A549 (cell line): Measurements from ENCODE around the gene OARD1.

Source experiments
- CBX2 ChIP-seq: fragments of 200-600 bp; sonication (generic); IDR thresholded peaks from 2 replicates; pipeline ENCODE4 v1.6.1; 2016; ENCODE audit warnings: low read depth, mild to moderate bottlenecking, borderline replicate concordance
- EP300 ChIP-seq, 2 experiments: fragments of >200 bp; sonication (Bioruptor Twin); formaldehyde crosslinking; IDR thresholded peaks; 2 replicates in 1 of 2; 3 replicates in 1 of 2; pipeline ENCODE4 v1.6.1; 2016 to 2017
- HDAC2 ChIP-seq: fragments of 200-600 bp; sonication (generic); IDR thresholded peaks from 2 replicates; pipeline ENCODE4 v1.6.1; 2016
- KDM1A ChIP-seq: fragments of 200-600 bp; sonication (generic); IDR thresholded peaks from 2 replicates; pipeline ENCODE4 v1.6.1; 2016; ENCODE audit warnings: low read depth, mild to moderate bottlenecking
- KDM5A ChIP-seq: fragments of 200-600 bp; sonication (generic); IDR thresholded peaks from 2 replicates; pipeline ENCODE4 v1.6.1; 2016; ENCODE audit warnings: antibody characterized with exemption, mild to moderate bottlenecking
- MAFK ChIP-seq: fragments of 450-650 bp; IDR thresholded peaks from 2 replicates; pipeline ENCODE4 v1.6.1; 2014; ENCODE audit not compliant: partially characterized antibody
- NR3C1 ChIP-seq: fragments of >200 bp; sonication (Bioruptor Twin); formaldehyde crosslinking; IDR thresholded peaks from 3 replicates; pipeline ENCODE4 v1.6.1; 2017
- POLR2A ChIP-seq: IDR thresholded peaks from 2 replicates; pipeline ENCODE4 v1.6.1; 2012; ENCODE audit warnings: mild to moderate bottlenecking, low read length
- RCOR1 ChIP-seq: fragments of 150-350 bp; IDR thresholded peaks from 2 replicates; pipeline ENCODE4 v1.6.1; 2014; ENCODE audit warnings: antibody characterized with exemption, low read length, low read depth
- SMC3 ChIP-seq: fragments of >200 bp; sonication (Bioruptor Twin); formaldehyde crosslinking; IDR thresholded peaks from 3 replicates; pipeline ENCODE4 v1.6.1; 2018; ENCODE audit warnings: inconsistent platforms
- ZSCAN20 ChIP-seq: fragments of 250-450 bp; sonication (Bioruptor Pico); IDR thresholded peaks from 2 replicates; pipeline ENCODE4 v1.8.0; 2022; ENCODE audit warnings: mild to moderate bottlenecking, moderate library complexity
- TF ChIP-seq, protein P1 (sequence below): fragments of >200 bp; sonication (Bioruptor Twin); formaldehyde crosslinking; IDR thresholded peaks from 3 replicates; pipeline ENCODE4 v1.5.1; 2016
- TF ChIP-seq, protein P2 (sequence below): IDR thresholded peaks from 2 replicates; pipeline ENCODE4 v1.6.1; 2012
- TF ChIP-seq, protein P3 (sequence below): IDR thresholded peaks from 2 replicates; pipeline ENCODE4 v1.6.1; 2012

DNA sequence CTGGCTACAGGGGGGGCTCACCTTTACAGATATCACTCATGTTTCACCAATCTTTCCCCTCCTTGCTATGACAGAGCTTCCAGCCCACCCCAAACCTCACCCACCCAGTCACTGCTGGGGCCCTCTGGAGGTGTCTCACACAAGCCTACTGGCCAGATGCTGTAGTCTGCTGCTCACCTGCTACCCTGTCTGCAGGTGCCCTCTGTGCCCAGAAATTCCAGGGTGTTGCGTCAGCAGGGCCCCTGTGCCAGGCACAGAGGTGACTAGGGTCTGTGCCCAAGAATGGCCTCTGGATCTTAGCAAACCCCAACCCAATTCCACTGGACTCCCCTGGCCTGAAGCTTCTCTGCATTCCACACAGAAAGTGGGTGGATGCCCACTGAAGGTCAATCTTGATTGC lies 54.5 kb downstream of the OARD1 start:
- TF ChIP-seq POLR2A (no peak), HDAC2 (no peak), KDM1A (no peak), SMC3 (no peak), CBX2 (no peak), MAFK (no peak), EP300 (IDR thresholded peaks at IDR 0.05) (no peak), ZSCAN20 (CRISPR knock-in tag) (no peak), RCOR1 (no peak), KDM5A (no peak), NR3C1 (no peak)
- TF ChIP-seq, protein P1, sequence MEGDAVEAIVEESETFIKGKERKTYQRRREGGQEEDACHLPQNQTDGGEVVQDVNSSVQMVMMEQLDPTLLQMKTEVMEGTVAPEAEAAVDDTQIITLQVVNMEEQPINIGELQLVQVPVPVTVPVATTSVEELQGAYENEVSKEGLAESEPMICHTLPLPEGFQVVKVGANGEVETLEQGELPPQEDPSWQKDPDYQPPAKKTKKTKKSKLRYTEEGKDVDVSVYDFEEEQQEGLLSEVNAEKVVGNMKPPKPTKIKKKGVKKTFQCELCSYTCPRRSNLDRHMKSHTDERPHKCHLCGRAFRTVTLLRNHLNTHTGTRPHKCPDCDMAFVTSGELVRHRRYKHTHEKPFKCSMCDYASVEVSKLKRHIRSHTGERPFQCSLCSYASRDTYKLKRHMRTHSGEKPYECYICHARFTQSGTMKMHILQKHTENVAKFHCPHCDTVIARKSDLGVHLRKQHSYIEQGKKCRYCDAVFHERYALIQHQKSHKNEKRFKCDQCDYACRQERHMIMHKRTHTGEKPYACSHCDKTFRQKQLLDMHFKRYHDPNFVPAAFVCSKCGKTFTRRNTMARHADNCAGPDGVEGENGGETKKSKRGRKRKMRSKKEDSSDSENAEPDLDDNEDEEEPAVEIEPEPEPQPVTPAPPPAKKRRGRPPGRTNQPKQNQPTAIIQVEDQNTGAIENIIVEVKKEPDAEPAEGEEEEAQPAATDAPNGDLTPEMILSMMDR = no peak
- TF ChIP-seq, protein P2, sequence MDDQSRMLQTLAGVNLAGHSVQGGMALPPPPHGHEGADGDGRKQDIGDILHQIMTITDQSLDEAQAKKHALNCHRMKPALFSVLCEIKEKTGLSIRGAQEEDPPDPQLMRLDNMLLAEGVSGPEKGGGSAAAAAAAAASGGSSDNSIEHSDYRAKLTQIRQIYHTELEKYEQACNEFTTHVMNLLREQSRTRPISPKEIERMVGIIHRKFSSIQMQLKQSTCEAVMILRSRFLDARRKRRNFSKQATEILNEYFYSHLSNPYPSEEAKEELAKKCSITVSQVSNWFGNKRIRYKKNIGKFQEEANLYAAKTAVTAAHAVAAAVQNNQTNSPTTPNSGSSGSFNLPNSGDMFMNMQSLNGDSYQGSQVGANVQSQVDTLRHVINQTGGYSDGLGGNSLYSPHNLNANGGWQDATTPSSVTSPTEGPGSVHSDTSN = no peak
- TF ChIP-seq, protein P3, sequence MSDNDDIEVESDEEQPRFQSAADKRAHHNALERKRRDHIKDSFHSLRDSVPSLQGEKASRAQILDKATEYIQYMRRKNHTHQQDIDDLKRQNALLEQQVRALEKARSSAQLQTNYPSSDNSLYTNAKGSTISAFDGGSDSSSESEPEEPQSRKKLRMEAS = no peak
